GM12801 (cell line): Measurements from ENCODE around the gene MYH11.

Source experiments
- TF ChIP-seq, protein P1 (sequence below): IDR thresholded peaks from one replicate; pipeline ENCODE4 v1.5.1; 2011; ENCODE audit warnings: control low read depth; ENCODE audit not compliant: insufficient read length; ENCODE audit errors: extremely low read depth

MYH11 gene

DNA sequence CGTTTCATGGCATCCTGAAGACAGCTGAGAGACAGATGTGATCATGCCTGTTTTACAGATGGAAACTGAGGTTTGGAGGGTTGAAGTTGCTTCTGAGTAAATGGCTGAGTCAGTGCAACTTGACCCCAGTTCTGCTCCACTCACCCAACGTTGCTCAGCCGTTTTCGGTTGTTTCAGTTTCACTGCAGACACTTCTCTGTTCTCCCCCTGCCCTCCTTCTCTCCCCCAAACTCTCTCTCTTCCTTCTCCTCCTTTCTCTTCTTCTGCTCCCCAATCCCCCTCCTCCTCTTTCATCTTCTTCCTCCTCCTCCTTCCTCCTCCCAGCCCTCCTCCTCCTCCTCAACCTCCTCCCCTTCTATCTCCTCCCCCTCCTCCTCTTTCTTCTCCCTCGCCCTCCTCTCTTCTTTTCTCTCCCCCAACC is 41.0 kb upstream of the MYH11 start:
- TF ChIP-seq, protein P1, sequence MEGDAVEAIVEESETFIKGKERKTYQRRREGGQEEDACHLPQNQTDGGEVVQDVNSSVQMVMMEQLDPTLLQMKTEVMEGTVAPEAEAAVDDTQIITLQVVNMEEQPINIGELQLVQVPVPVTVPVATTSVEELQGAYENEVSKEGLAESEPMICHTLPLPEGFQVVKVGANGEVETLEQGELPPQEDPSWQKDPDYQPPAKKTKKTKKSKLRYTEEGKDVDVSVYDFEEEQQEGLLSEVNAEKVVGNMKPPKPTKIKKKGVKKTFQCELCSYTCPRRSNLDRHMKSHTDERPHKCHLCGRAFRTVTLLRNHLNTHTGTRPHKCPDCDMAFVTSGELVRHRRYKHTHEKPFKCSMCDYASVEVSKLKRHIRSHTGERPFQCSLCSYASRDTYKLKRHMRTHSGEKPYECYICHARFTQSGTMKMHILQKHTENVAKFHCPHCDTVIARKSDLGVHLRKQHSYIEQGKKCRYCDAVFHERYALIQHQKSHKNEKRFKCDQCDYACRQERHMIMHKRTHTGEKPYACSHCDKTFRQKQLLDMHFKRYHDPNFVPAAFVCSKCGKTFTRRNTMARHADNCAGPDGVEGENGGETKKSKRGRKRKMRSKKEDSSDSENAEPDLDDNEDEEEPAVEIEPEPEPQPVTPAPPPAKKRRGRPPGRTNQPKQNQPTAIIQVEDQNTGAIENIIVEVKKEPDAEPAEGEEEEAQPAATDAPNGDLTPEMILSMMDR = no peak

DNA sequence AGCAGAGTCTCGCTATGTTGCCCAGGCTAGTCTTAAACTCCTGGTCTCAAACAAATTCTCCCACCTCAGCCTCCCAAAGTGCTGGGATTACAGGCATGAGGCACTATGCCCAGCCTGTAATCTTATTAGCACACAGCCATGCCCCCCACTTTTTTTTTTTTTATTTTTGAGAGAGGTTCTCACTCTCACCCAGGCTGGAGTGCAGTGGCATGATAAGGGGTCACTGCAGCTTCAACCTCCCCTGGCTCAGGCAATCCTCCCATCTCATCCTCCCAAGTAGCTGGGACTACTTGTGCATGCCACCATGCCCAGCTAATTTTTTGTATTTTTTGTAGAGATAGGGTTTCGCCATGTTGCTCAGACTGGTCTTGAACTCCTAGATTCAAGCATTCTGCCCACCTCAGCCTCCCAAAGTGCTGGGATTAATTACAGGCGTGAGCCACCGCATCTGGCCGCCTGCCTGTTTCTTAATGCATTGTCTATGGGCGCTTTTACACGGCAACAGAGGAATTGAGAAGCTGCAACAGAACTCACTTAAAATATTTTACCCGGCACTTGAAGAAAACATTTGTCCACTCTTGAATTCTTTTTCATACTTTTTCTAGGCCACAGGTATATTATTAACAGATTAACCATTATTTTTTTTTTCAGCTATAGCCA is 40.4 kb upstream of the MYH11 start:
- TF ChIP-seq, protein P1 = no peak

DNA sequence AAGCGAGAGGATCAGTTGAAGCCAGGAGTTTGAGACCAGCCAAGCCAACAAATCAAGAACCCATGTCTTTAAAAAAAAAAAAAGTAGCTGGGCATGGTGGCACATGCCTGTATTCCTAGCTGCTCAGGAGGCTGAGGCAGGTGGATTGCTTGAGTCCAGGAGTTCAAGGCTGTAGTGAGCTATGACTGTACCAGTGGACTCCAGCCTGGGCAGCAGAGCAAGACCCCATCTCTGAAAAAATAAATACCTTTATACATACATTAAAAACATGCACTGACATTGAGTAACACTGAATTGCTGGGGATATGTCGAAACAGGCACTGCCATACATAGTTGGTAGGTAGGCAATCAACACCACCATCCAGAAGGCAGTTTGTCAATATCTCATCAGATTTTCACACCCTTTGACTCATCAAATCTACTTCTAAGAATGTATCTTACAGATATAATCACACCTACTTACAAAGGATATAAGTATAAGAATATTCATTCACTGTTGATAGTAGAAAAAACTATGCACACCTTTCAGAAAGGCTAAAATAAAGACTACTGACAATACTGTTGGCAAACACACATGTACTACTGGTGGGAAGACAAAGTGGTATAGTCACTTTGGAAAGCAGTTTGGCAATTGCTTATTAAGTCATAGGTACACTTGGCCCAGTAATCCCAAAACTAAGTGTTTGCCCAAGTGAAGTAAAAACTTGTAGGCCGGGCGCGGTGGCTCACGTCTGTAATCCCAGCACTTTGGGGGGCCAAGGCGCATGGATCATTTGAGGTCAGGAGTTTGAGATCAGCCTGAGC is 37.9 kb upstream of the MYH11 start:
- TF ChIP-seq, protein P1 = no peak

DNA sequence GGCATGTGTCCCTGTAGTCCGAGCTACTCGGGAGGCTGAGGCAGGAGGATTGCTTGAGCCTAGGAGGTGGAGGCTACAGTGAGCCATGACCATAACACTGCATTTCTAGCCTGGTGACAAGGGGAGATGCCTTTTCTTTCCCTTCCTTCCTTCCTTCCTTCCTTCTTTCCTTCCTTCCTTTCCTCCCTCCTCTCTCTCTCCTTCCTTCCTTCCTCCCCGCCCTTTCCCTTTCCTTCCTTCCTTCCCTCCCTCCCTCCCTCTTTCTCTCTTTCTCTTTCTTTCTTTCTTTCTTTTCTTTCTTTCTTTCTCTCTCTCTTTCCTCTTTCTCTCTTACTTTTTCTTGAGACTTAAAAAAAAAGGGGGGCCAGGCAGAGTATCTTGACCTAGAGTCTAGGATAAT is 34.7 kb upstream of the MYH11 start:
- TF ChIP-seq, protein P1 = no peak

DNA sequence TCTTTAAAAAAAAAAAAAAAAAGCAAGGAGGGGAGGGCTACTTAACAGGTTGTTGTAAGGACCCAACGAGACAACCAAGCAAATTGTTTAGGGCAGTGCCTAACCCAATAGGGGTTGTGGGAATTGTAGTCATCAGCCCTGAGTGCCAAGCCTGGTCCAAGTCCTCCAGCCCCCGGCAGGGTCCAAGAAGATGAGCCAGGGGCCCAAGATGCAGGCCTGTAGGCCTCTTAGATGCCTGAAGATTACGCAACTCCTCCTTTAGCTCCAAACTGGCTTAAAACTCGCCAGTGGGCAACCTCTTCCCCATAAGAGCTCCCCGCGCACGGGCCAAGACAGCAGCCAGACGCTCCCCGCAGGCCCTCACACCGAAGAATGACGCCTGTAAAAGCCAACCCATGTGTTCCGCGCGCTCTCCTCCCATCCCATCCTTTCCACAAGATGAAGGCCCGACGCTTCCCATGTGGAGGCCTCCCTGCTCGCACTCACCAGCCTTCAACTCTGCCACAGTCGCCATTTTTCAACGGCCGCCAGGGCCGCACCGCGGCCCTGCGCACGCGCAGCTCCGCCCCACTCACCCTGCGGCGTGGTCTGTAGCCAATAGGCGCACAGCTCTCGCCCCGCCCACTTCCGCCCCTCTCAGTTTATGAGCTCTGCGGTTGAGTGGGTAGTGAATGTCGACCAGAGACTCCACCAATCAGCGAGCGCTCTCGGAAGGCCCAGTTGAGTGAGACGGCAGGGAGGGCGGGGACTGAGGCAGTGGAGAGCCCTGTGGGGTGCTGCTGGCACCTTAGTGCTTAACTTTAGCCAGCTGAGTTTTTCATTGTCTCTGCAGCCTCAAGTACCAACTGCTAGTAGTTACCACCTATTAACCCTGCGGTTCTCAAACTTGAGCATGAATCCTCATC is 31.5 kb upstream of the MYH11 start, which contains the start of gene CEP20:
Gene CEP20 (minus strand): TSS at position 532 of the 905 bp plus-strand sequence. CDS start 18 bp downstream, at position 514.
- TF ChIP-seq, protein P1 = no peak

DNA sequence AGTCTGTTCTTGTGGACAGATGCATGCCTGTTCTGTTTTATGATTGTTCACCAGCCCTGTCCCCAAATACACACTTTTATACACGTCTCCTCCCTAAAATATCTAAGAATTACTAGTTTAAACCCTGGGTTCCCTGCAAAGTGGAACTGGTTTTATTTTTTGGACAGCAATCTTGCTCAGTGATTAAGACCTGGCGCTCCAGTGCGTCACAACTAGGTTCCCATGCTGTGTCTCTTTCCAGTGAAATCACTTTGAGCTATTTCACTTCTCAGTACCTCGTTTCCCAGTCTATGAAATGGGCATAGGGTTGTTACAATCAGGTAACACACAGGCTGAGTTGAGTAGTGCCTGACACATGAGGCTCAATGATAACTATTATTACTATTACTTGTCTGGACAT is 30.5 kb upstream of the MYH11 start:
- TF ChIP-seq, protein P1 = no peak

DNA sequence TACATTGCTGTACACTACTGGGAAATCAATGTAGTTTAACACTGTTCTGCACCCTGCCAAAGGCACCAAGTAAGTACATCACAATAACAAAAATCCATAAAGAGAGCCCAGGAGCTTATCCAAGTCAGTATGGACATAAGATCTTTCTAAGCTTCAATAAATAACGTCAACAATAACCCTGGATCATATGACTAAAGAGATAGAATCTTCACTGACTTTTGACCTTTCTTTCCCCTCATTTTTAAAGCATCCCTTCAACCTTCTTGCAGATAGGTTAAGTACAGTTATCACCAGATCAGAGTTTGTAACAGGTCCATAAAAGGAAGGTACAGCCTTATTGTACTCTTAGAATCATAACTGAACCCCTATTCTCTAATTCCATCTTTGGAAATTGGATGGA is 29.2 kb upstream of the MYH11 start:
- TF ChIP-seq, protein P1 = no peak
